ENCODE results near the gene NDUFB5. TPM values are rescaled to one million over a fixed set of nuclear protein-coding genes. Genes with fewer than 3 reads are reported as not detected.
"Not testable (repeated sequence)": the region's sequence is repeated elsewhere in the genome, so short reads cannot be mapped to it uniquely, and the experiment has no call there.

NDUFB5 gene
- total RNA-seq, 1 donor: 135 TPM

GRCh38 chr3:179624451-179624850 is 19.9 kb downstream of the NDUFB5 start:
- H3K4me3 ChIP-seq (ENCODE audit: low read depth, low read length): no peak overlapping the region
- DNase-seq (ENCODE audit: low read depth): peak; percentile 2
- TF ChIP-seq, protein P1, sequence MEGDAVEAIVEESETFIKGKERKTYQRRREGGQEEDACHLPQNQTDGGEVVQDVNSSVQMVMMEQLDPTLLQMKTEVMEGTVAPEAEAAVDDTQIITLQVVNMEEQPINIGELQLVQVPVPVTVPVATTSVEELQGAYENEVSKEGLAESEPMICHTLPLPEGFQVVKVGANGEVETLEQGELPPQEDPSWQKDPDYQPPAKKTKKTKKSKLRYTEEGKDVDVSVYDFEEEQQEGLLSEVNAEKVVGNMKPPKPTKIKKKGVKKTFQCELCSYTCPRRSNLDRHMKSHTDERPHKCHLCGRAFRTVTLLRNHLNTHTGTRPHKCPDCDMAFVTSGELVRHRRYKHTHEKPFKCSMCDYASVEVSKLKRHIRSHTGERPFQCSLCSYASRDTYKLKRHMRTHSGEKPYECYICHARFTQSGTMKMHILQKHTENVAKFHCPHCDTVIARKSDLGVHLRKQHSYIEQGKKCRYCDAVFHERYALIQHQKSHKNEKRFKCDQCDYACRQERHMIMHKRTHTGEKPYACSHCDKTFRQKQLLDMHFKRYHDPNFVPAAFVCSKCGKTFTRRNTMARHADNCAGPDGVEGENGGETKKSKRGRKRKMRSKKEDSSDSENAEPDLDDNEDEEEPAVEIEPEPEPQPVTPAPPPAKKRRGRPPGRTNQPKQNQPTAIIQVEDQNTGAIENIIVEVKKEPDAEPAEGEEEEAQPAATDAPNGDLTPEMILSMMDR (IDR thresholded peaks at IDR 0.05; ENCODE audit: insufficient read depth, low read length): no peak

DNA sequence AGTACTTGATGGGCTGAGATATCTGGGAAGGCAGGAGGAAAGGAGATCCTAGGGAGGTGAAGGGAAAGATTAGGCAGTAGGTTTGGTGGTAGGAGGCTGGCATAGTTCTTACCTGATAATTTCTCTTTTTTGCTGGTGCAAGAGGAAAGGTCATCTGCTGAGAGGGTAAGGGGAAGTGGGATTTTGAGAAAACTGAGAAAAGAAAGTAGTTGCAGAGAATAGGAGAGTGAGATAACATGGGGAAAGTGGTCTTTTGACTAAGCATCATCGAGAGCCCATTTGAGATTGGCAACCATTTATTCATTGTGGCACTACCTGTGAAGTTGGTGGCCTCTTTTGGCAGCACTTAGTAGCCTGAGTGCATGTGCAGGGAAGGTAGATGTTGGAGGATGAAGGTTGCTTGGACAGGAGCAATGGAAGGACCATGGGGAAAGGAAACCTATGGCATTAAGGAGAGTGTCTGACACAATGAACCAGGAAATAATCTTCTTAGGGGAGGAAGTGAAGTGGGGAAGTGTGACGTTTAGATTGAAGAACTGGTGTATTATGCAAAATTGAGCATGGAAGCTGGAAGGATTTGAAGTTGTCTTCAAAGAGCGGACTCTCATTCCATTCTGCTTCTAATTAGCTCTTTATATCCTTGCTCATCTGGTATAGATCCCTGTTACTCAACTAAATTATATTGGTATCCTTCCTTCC is 26.3 kb downstream of the NDUFB5 start:
- TF ChIP-seq, protein P1 (IDR thresholded peaks at IDR 0.05; ENCODE audit: insufficient read depth, low read length): no peak

DNA sequence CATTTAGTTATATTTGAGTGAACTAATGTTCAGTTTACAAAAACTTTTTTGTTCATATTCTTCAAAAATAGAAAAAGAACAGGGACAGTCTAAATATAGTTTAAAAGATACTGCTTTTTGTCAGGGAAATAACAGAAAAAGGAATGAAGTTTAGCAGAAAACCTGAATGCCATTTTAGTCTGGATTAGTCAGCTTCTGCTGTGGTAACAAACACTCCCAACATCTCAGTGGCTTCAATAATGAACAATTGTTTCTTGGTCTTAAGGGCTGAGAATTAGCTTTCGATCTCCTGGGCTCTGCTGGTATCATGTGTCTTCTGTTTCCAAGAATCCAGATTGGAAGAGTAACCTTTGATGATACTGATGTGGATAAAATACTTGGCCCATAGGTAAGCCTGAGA is 35.9 kb downstream of the NDUFB5 start:
- TF ChIP-seq, protein P1 (IDR thresholded peaks at IDR 0.05; ENCODE audit: insufficient read depth, low read length): no peak
- no peak overlapping the region for H3K4me3 ChIP-seq (ENCODE audit: low read depth, low read length)
- DNase-seq (ENCODE audit: low read depth): no peak

More for the DNA sequence above, 26.3 kb downstream of the NDUFB5 start:
- no peak for DNase-seq (ENCODE audit: low read depth)
- no peak overlapping the region for H3K4me3 ChIP-seq (ENCODE audit: low read depth, low read length)

DNA sequence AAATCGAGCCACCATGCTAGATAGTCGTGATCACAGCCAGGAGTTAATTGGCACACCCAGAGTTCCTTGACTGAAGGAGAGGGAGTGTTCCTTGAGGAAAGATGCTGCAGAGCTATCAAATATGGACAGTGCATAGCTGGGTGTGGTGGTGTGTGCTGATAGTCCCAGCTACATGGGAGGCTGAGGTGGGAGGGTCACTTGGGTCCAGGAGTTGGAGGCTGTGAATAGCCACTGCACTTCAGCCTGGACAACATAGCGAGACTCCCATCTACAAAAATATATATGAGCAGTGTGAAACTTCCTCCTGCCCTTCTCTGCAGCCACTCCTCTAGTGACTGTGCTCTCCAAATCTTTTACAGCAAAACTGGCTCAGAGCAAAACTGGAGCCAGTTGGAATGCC is 38.3 kb downstream of the NDUFB5 start:
- no peak for DNase-seq (ENCODE audit: low read depth)
- H3K4me3 ChIP-seq (ENCODE audit: low read depth, low read length): no peak overlapping the region
- TF ChIP-seq, protein P1 (IDR thresholded peaks at IDR 0.05; ENCODE audit: insufficient read depth, low read length): no peak

DNA sequence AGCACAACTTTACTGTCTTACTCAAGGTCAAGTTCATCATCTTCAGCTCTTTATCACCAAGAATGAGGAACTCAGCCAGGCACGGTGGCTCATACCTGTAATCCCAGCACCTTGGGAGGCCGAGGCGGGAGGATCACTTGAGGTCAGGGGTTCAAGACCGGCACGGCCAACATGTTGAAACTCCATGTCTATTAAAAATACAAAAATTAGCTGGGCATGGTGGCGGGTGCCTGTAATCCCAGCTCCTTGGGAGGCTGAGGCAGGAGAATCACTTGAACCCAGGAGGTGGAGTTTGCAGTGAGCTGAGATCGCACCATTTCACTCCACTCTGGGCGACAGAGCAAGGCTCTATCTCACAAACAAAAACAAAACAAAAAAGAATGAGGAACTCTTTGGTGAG is 39.2 kb downstream of the NDUFB5 start:
- H3K4me3 ChIP-seq (ENCODE audit: low read depth, low read length); DNase-seq (ENCODE audit: low read depth): not testable (repeated sequence)

DNA sequence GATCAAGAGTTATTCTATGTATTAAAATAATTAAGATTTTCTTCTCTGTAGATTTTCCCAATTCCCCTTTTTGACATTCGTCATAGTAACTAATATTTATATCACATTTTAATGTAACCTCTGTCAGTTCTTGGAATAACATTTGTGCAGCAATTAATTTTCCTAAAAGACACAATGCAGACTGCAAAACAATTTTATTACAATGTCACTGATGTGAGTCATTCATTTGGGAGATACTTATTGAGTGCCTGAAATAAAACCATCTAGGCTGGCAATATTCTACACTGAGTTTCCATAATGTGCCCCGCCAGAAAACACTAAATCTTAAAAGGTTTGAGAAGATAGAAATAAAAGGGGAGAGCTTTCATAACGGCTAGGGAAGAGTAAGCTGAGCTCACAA is 41.6 kb downstream of the NDUFB5 start:
- DNase-seq (ENCODE audit: low read depth): no peak
- no peak overlapping the region for H3K4me3 ChIP-seq (ENCODE audit: low read depth, low read length)
- TF ChIP-seq, protein P1 (IDR thresholded peaks at IDR 0.05; ENCODE audit: insufficient read depth, low read length): no peak

- peak overlapping the region; percentile 88 for H3K4me3 ChIP-seq (ENCODE audit: low read depth, low read length)
- TF ChIP-seq, protein P1 (IDR thresholded peaks at IDR 0.05; ENCODE audit: insufficient read depth, low read length): no peak
- DNase-seq (ENCODE audit: low read depth): no peak
Observed at GRCh38 chr3:179651687-179652446, 47.3 kb downstream of the NDUFB5 start.
